ENCODE results near the gene CLPTM1L.

- TF ChIP-seq CTCF (conservative IDR thresholded peaks at IDR 0.05; ENCODE audit: low read depth, low read length) (0 out of 2 replicates have a peak, but pooled peaks have one; percentile 13), EZH2 (IDR thresholded peaks at IDR 0.05; ENCODE audit: borderline replicate concordance, low read depth, low read length, poor library complexity, severe bottlenecking) (no peak)
These were observed 35.3 kb upstream of the CLPTM1L start for GRCh38 chr5:1380011-1380817.

Measured in A673 (cell line).